Mesenchymal stem cell (in vitro differentiated cells and primary cell): ENCODE measurements around the gene TMEM117.
"Not testable (repeated sequence)": the region's sequence is repeated elsewhere in the genome, so short reads cannot be mapped to it uniquely, and the experiment has no call there.

Source experiments
- DNase-seq: peaks from one replicate; pipeline ENCODE4 v3.0.0-alpha.2; 2013
- H2AFZ ChIP-seq: one replicate; pipeline ENCODE4 v1.6.1; 2013; ENCODE audit warnings: low read depth, mild to moderate bottlenecking, control low read depth, inconsistent platforms, low read length, moderate library complexity
- H2AK5ac ChIP-seq: 2 replicates; pipeline ENCODE4 v1.6.1; 2013; ENCODE audit warnings: low read length, moderate library complexity, mild to moderate bottlenecking, inconsistent platforms; ENCODE audit not compliant: severe bottlenecking
- H2BK120ac ChIP-seq: one replicate; pipeline ENCODE4 v1.6.1; 2013; ENCODE audit warnings: low read depth, mild to moderate bottlenecking, inconsistent platforms, low read length, moderate library complexity
- H2BK12ac ChIP-seq, 2 experiments: one replicate each; pipeline ENCODE4 v1.6.1; 2013; ENCODE audit warnings: inconsistent platforms in 2 of 2, low read length in 2 of 2, mild to moderate bottlenecking in 2 of 2, moderate library complexity in 2 of 2, control low read depth in 1 of 2
- H2BK15ac ChIP-seq: one replicate; pipeline ENCODE4 v1.6.1; 2013; ENCODE audit warnings: mild to moderate bottlenecking, low read depth, inconsistent platforms; ENCODE audit not compliant: poor library complexity, severe bottlenecking
- H2BK5ac ChIP-seq: 2 replicates; pipeline ENCODE4 v1.6.1; 2013; ENCODE audit warnings: low read depth, mild to moderate bottlenecking, low read length, control low read depth, inconsistent platforms; ENCODE audit not compliant: poor library complexity, severe bottlenecking
- H3K14ac ChIP-seq, 2 experiments: one replicate each; pipeline ENCODE4 v1.6.1; 2013; ENCODE audit warnings: inconsistent platforms in 2 of 2, low read length in 2 of 2, control low read depth in 1 of 2, mild to moderate bottlenecking in 1 of 2, moderate library complexity in 1 of 2
- H3K18ac ChIP-seq, 2 experiments: one replicate each; pipeline ENCODE4 v1.6.1; 2013; ENCODE audit warnings: inconsistent platforms in 2 of 2, low read length in 2 of 2, control low read depth in 1 of 2, low read depth in 1 of 2, mild to moderate bottlenecking in 1 of 2
- H3K23ac ChIP-seq, 2 experiments: one replicate each; pipeline ENCODE4 v1.6.1; 2013; ENCODE audit warnings: inconsistent platforms in 2 of 2, low read length in 2 of 2, mild to moderate bottlenecking in 2 of 2, moderate library complexity in 2 of 2, control low read depth in 1 of 2
- H3K27ac ChIP-seq: 2 replicates; pipeline ENCODE4 v1.5.1; 2013; ENCODE audit warnings: mild to moderate bottlenecking, moderate library complexity, low read length, control low read depth, inconsistent platforms; ENCODE audit not compliant: poor library complexity, severe bottlenecking
- H3K27me3 ChIP-seq, 2 experiments: 2 replicates each; pipeline versions ENCODE4 v1.6.1 to v1.7.0; 2013; ENCODE audit warnings: low read length in 2 of 2, mild to moderate bottlenecking in 2 of 2, moderate library complexity in 2 of 2, control low read depth in 1 of 2, inconsistent platforms in 1 of 2; ENCODE audit not compliant: control insufficient read depth in 1 of 2, insufficient read depth in 1 of 2
- H3K36me3 ChIP-seq, 2 experiments: 2 replicates each; pipeline versions ENCODE4 v1.6.1 to v1.7.0; 2013; ENCODE audit warnings: low read length in 2 of 2, control low read depth in 1 of 2, inconsistent platforms in 1 of 2, low read depth in 1 of 2, mild to moderate bottlenecking in 1 of 2; ENCODE audit not compliant: insufficient read depth in 2 of 2, control insufficient read depth in 1 of 2
- H3K4ac ChIP-seq, 2 experiments: one replicate each; pipeline ENCODE4 v1.6.1; 2013; ENCODE audit warnings: inconsistent platforms in 2 of 2, low read length in 2 of 2, mild to moderate bottlenecking in 2 of 2, moderate library complexity in 2 of 2, control low read depth in 1 of 2, low read depth in 1 of 2
- H3K4me1 ChIP-seq: 2 replicates; pipeline ENCODE4 v1.6.1; 2013; ENCODE audit warnings: low read depth, low read length, control low read depth; ENCODE audit not compliant: control insufficient read depth, insufficient read depth
- H3K4me2 ChIP-seq: 2 replicates; pipeline ENCODE4 v1.6.1; 2013; ENCODE audit warnings: low read length, mild to moderate bottlenecking, inconsistent platforms; ENCODE audit not compliant: poor library complexity, severe bottlenecking
- H3K4me3 ChIP-seq, 2 experiments: 2 replicates each; pipeline versions ENCODE4 v1.5.1 to v1.7.0; 2013; ENCODE audit warnings: low read length in 2 of 2, mild to moderate bottlenecking in 2 of 2, control low read depth in 1 of 2, low read depth in 1 of 2; ENCODE audit not compliant: insufficient read depth in 1 of 2
- H3K79me1 ChIP-seq: replicated peaks from 2 replicates; pipeline ENCODE4 v1.6.1; 2013; ENCODE audit warnings: mild to moderate bottlenecking, control low read depth, low read length, inconsistent platforms; ENCODE audit not compliant: poor library complexity, severe bottlenecking
- H3K9ac ChIP-seq: 2 replicates; pipeline ENCODE4 v1.7.0; 2013; ENCODE audit warnings: mild to moderate bottlenecking, low read length, moderate library complexity
- H3K9me3 ChIP-seq: 2 replicates; pipeline ENCODE4 v1.7.0; 2013; ENCODE audit warnings: mild to moderate bottlenecking, low read length; ENCODE audit not compliant: control insufficient read depth
- H4K8ac ChIP-seq: one replicate; pipeline ENCODE4 v1.6.1; 2013; ENCODE audit warnings: inconsistent platforms, mild to moderate bottlenecking, low read length, moderate library complexity
- H4K91ac ChIP-seq: one replicate; pipeline ENCODE4 v1.6.1; 2013; ENCODE audit warnings: mild to moderate bottlenecking, low read length, inconsistent platforms
- WGBS: methylation state at CpG from one replicate; pipeline ENCODE4 v1.1.7; 2013; ENCODE audit warnings: mixed read lengths; 5-methylcytosine and 5-hydroxymethylcytosine counted together

Gene TMEM117

GRCh38 chr12:44184499-44185206, 348.8 kb downstream of the TMEM117 start:
- DNase-seq = no peak

GRCh38 chr12:44193281-44193680, 357.4 kb downstream of the TMEM117 start:
- DNase-seq = no peak
- Histone ChIP-seq H3K9me3 (no peaks in the 10 kb centered on the region), H3K79me1 (no peaks in the 10 kb centered on the region), H3K27me3 (no peaks in the 10 kb centered on the region), H2BK120ac (no peak overlapping the region), H3K4me2 (no peak overlapping the region), H3K4me3 (no peak overlapping the region), H2AK5ac (no peak overlapping the region), H4K8ac (no peak overlapping the region), H4K91ac (no peak overlapping the region), H3K27ac (no peak overlapping the region), H3K4me1 (no peaks in the 10 kb centered on the region), H3K18ac (no peak overlapping the region), H2BK15ac (no peak overlapping the region), H3K36me3 (no peaks in the 10 kb centered on the region), H2AFZ (no peak overlapping the region), H2BK5ac (peak overlapping the region; percentile 44), H3K14ac (no peak overlapping the region), H3K4ac (no peak overlapping the region), H2BK12ac (no peak overlapping the region), H3K23ac (no peak overlapping the region), H3K9ac (no peak overlapping the region)
- WGBS = no CpG with 5 or more reads among the region's 1 CpG

More at GRCh38 chr12:44184499-44185206, 348.8 kb downstream of the TMEM117 start:
- no peak overlapping the region for H3K4me2 ChIP-seq
- no peak overlapping the region for H4K91ac ChIP-seq
- no peak overlapping the region for H3K9ac ChIP-seq
- H3K4me3 ChIP-seq = no peak overlapping the region
- no peak overlapping the region for H3K18ac ChIP-seq
- no peaks in the 10 kb centered on the region for H3K4me1 ChIP-seq
- no peak overlapping the region for H4K8ac ChIP-seq
- H2BK5ac ChIP-seq = no peak overlapping the region
- H3K23ac ChIP-seq = no peak overlapping the region
- no peaks in the 10 kb centered on the region for H3K27me3 ChIP-seq
- H3K4ac ChIP-seq = no peak overlapping the region
- no peak overlapping the region for H3K14ac ChIP-seq
- peaks cover 3% of the 10 kb centered on the region for H3K9me3 ChIP-seq
- H3K27ac ChIP-seq = no peak overlapping the region
- H2BK15ac ChIP-seq = no peak overlapping the region
- no peak overlapping the region for H2AFZ ChIP-seq
- no peak overlapping the region for H2AK5ac ChIP-seq
- no peak overlapping the region for H2BK12ac ChIP-seq
- no peaks in the 10 kb centered on the region for H3K36me3 ChIP-seq
- 98% methylated on average over 4 of the region's 4 CpGs for WGBS
- no peaks in the 10 kb centered on the region for H3K79me1 ChIP-seq
- H2BK120ac ChIP-seq = no peak overlapping the region

- H3K27ac ChIP-seq, DNase-seq, H2BK5ac ChIP-seq, H2AFZ ChIP-seq, H3K18ac ChIP-seq, H3K4me1 ChIP-seq, H2BK120ac ChIP-seq, H3K36me3 ChIP-seq, H3K23ac ChIP-seq, H3K9ac ChIP-seq, H2AK5ac ChIP-seq, H2BK12ac ChIP-seq, H3K4me2 ChIP-seq, H4K8ac ChIP-seq, H3K27me3 ChIP-seq, H3K9me3 ChIP-seq, H4K91ac ChIP-seq, H3K4ac ChIP-seq, H3K4me3 ChIP-seq, H3K14ac ChIP-seq, H2BK15ac ChIP-seq, H3K79me1 ChIP-seq: not testable (repeated sequence)
- 81% methylated on average over 1 of the region's 1 CpG for WGBS
Observed at GRCh38 chr12:44195719-44196118, 359.8 kb downstream of the TMEM117 start.

- H2BK12ac ChIP-seq = no peak overlapping the region
- no peaks in the 10 kb centered on the region for H3K27me3 ChIP-seq
- no peak overlapping the region for H4K91ac ChIP-seq
- no peak overlapping the region for H2AFZ ChIP-seq
- H2BK120ac ChIP-seq = no peak overlapping the region
- no peak overlapping the region for H3K9ac ChIP-seq
- H3K9me3 ChIP-seq = peaks cover 3% of the 10 kb centered on the region
- no peak for DNase-seq
- 92% methylated on average over 5 of the region's 5 CpGs for WGBS
- no peak overlapping the region for H3K4me3 ChIP-seq
- no peaks in the 10 kb centered on the region for H3K4me1 ChIP-seq
- no peak overlapping the region for H2AK5ac ChIP-seq
- no peaks in the 10 kb centered on the region for H3K36me3 ChIP-seq
- H4K8ac ChIP-seq = no peak overlapping the region
- H3K18ac ChIP-seq = no peak overlapping the region
- H2BK5ac ChIP-seq = no peak overlapping the region
- H3K23ac ChIP-seq = no peak overlapping the region
- H3K79me1 ChIP-seq = no peaks in the 10 kb centered on the region
- no peak overlapping the region for H3K14ac ChIP-seq
- H2BK15ac ChIP-seq = no peak overlapping the region
- H3K27ac ChIP-seq = no peak overlapping the region
- H3K4ac ChIP-seq = no peak overlapping the region
- no peak overlapping the region for H3K4me2 ChIP-seq
Observed at GRCh38 chr12:44206045-44206444, 370.2 kb downstream of the TMEM117 start.
